ENCODE results near the gene ANKRD40CL. TPM values are rescaled to one million over a fixed set of nuclear protein-coding genes. Genes with fewer than 3 reads are reported as not detected.

The ANKRD40CL gene
- total and polyA plus RNA-seq, 5 donors from 2014 or later, result not detected

DNA sequence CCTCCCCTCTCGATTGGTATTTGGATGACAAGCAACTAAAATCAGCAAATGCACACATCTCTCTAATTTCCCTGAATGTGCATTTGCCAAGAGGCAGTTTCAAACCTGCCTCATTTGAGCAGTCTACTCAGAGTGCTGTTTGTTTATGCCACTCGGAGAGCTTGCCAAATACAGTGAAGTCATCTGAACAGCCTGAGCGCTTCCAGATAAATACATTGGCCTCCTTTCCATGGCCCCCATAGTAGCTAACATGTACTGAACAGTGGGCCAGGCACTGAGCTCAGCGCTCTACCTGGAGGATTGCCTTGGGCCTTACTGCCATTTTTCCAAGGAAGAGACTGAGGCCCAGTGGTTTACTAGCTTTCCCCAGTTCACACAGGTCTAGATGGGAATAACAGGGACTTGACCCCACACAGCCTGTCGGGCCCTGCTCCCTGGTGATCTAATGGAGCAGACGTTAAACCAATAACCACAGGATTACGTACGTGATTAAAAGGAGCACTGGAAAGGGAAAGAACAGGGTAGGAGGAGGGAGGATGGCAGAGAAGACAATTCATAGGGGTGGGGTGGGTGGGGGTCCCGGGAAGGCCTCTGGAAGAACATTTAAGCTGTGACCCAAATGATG lies 18.7 kb upstream of the ANKRD40CL start:
- Histone ChIP-seq H3K36me3 (ENCODE audit: control insufficient read depth, insufficient read depth, low read length) (no peaks in the 10 kb centered on the region), H3K27ac (ENCODE audit: insufficient read depth, low read length, poor library complexity, severe bottlenecking) (no peak overlapping the region), H3K27me3 (ENCODE audit: control insufficient read depth, insufficient read depth, low read length) (no peaks in the 10 kb centered on the region), H3K4me3 (ENCODE audit: low read depth, low read length) (no peak overlapping the region), H3K4me1 (ENCODE audit: control insufficient read depth, insufficient read depth, low read length, poor library complexity, severe bottlenecking) (peaks cover 8% of the 10 kb centered on the region), H3K9me3 (ENCODE audit: control insufficient read depth in 2 of 2, low read length in 2 of 2) (no peaks in the 10 kb centered on the region)
- Mint-ChIP-seq H3K27me3 (peaks cover 23% of the 10 kb centered on the region), H3K4me1 (peaks cover 0 to 12% (median 6%) of the 10 kb centered on the region in 4 donors), H3K36me3 (no peaks in the 10 kb centered on the region), H3K4me3 (no peak overlapping the region), H3K27ac (no peak overlapping the region), H3K9me3 (peaks cover 0 to 2% (median 0%) of the 10 kb centered on the region in 7 donors)
- ATAC-seq (ENCODE audit: low read depth in 2 of 2), result no peak
- DNase-seq, result no peak

DNA sequence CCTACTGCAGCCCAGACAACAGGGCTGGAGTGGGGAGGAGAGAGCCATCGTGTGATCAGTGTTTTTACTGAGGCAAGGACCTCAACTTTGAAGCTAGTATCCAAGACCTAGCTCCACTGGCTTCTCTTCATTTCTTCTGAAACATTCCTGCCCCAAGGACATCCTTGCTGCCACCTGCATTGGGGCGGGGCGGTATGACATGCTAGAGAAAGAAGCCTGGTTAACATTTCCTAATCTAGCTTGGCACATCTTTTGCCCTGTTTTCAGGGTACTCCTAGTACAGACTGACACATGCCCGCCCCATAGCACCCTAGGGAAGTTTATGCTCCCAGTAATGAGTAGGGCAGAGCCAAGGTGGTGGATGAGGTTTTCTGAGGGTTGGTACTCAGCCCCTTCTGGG lies 17.8 kb upstream of the ANKRD40CL start:
- Mint-ChIP-seq H3K27me3 (peaks cover 23% of the 10 kb centered on the region), H3K4me3 (no peak overlapping the region), H3K9me3 (peaks cover 0 to 2% (median 0%) of the 10 kb centered on the region in 7 donors), H3K36me3 (no peaks in the 10 kb centered on the region), H3K27ac (no peak overlapping the region), H3K4me1 (peaks cover 0 to 15% (median 8%) of the 10 kb centered on the region in 4 donors)
- DNase-seq, result no peak
- Histone ChIP-seq H3K9me3 (ENCODE audit: control insufficient read depth in 2 of 2, low read length in 2 of 2) (no peaks in the 10 kb centered on the region), H3K27ac (ENCODE audit: insufficient read depth, low read length, poor library complexity, severe bottlenecking) (no peak overlapping the region), H3K36me3 (ENCODE audit: control insufficient read depth, insufficient read depth, low read length) (no peaks in the 10 kb centered on the region), H3K4me1 (ENCODE audit: control insufficient read depth, insufficient read depth, low read length, poor library complexity, severe bottlenecking) (peaks cover 15% of the 10 kb centered on the region), H3K27me3 (ENCODE audit: control insufficient read depth, insufficient read depth, low read length) (no peaks in the 10 kb centered on the region), H3K4me3 (ENCODE audit: low read depth, low read length) (no peak overlapping the region)
- ATAC-seq (ENCODE audit: low read depth in 2 of 2), result no peak

DNA sequence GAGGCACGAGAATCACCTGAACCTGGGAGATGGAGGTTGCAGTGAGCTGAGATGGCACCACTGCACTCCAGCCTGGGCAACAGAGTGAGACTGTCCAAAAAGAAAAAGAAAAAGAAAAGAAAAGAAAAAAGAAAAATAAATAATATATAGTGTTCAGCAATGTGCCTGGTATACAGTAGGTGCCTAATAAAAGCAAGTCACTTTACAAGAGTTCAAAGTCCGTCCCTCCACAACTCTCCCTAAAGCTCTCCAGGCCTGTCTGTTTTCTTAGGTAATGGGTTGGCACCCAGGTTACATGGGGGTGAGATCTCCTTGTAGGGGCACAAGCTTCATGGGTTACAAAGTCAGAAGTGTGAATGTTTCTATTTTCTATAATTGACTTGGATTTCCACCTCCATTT lies 16.6 kb upstream of the ANKRD40CL start:
- no peak overlapping the region for H3K4me3 ChIP-seq (ENCODE audit: low read depth, low read length)
- H3K27ac Mint-ChIP-seq, result peak overlapping the region in 1 of 3 donors; percentile 20
- ATAC-seq (ENCODE audit: low read depth in 2 of 2), result no peak

DNA sequence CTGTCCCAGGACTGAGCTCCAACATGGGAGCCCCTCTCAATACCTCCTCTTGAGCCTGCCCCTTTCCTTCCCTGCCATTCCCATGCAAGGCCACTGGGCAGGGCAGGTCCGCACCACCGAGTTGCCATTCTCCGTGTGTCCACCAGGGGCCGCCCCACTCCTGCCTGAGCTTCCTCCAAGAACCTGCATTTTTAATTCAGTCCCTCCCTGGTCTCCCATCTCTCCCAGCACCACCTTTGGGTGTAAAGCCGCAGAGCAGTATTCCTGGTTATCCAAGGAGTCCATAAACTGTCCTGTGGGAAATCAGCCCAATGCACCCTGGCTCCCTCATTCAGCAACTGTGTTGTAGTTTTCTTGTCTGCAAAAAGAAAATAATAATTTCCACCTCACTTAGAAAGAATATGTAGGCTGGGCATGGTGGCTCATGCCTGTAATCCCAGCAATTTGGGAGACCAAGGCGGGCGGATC lies 15.9 kb upstream of the ANKRD40CL start:
- peaks cover 18% of the 10 kb centered on the region for H3K27me3 Mint-ChIP-seq
- H3K4me3 Mint-ChIP-seq, result peak overlapping the region in 3 of 4 donors; percentile 43 to 70 (median 62)
- peak; percentile 65 to 69 for ATAC-seq (ENCODE audit: low read depth in 2 of 2)
- no peak overlapping the region for H3K27ac Mint-ChIP-seq
- H3K27ac ChIP-seq (ENCODE audit: insufficient read depth, low read length, poor library complexity, severe bottlenecking), result no peak overlapping the region
- no peaks in the 10 kb centered on the region for H3K36me3 ChIP-seq (ENCODE audit: control insufficient read depth, insufficient read depth, low read length)
- H3K9me3 ChIP-seq (ENCODE audit: control insufficient read depth in 2 of 2, low read length in 2 of 2), result no peaks in the 10 kb centered on the region
- H3K4me3 ChIP-seq (ENCODE audit: low read depth, low read length), result no peak overlapping the region
- H3K9me3 Mint-ChIP-seq, result peaks cover 0 to 2% (median 0%) of the 10 kb centered on the region in 7 donors
- peaks cover 5 to 27% (median 17%) of the 10 kb centered on the region in 4 donors for H3K4me1 Mint-ChIP-seq
- H3K4me1 ChIP-seq (ENCODE audit: control insufficient read depth, insufficient read depth, low read length, poor library complexity, severe bottlenecking), result peaks cover 21% of the 10 kb centered on the region
- no peaks in the 10 kb centered on the region for H3K36me3 Mint-ChIP-seq
- H3K27me3 ChIP-seq (ENCODE audit: control insufficient read depth, insufficient read depth, low read length), result no peaks in the 10 kb centered on the region
- peak; percentile 64 to 79 (median 71) for DNase-seq

More for the DNA sequence above, 16.6 kb upstream of the ANKRD40CL start:
- Histone ChIP-seq H3K9me3 (ENCODE audit: control insufficient read depth in 2 of 2, low read length in 2 of 2) (no peaks in the 10 kb centered on the region), H3K27ac (ENCODE audit: insufficient read depth, low read length, poor library complexity, severe bottlenecking) (no peak overlapping the region), H3K4me1 (ENCODE audit: control insufficient read depth, insufficient read depth, low read length, poor library complexity, severe bottlenecking) (peaks cover 21% of the 10 kb centered on the region), H3K27me3 (ENCODE audit: control insufficient read depth, insufficient read depth, low read length) (no peaks in the 10 kb centered on the region), H3K36me3 (ENCODE audit: control insufficient read depth, insufficient read depth, low read length) (no peaks in the 10 kb centered on the region)
- H3K4me3 Mint-ChIP-seq, result no peak overlapping the region
- H3K36me3 Mint-ChIP-seq, result no peaks in the 10 kb centered on the region
- peaks cover 23% of the 10 kb centered on the region for H3K27me3 Mint-ChIP-seq
- H3K4me1 Mint-ChIP-seq, result peaks cover 5 to 26% (median 17%) of the 10 kb centered on the region in 4 donors
- no peak for DNase-seq
- H3K9me3 Mint-ChIP-seq, result peaks cover 0 to 2% (median 0%) of the 10 kb centered on the region in 7 donors

DNA sequence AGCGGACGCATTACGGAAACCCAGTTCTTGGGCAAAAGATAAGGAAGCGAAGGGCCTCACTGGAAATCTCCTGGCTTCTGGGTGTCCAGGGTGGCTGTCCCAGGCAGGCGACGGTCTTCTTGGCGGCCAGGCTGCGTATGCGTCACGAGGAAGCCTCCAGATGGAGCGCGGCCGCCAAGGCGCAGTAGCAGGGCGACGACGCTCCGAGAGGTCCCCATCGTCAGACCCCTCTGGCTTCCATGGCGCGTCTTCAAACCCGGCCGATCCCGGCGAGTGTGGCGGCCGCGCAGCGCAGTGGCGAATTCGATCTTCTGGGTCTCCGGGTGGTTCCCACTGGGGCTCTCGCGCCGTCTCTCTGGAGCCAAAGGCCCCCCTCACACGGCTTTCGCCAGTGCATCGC lies 13.8 kb upstream of the ANKRD40CL start:
- H3K9me3 ChIP-seq (ENCODE audit: control insufficient read depth in 2 of 2, low read length in 2 of 2), result no peaks in the 10 kb centered on the region
- peaks cover 21% of the 10 kb centered on the region for H3K4me1 ChIP-seq (ENCODE audit: control insufficient read depth, insufficient read depth, low read length, poor library complexity, severe bottlenecking)
- H3K4me3 ChIP-seq (ENCODE audit: low read depth, low read length), result no peak overlapping the region
- H3K27ac ChIP-seq (ENCODE audit: insufficient read depth, low read length, poor library complexity, severe bottlenecking), result no peak overlapping the region
- peak overlapping the region in 3 of 4 donors; percentile 32 to 74 (median 70) for H3K4me3 Mint-ChIP-seq
- peaks cover 18% of the 10 kb centered on the region for H3K27me3 Mint-ChIP-seq
- DNase-seq (no peak), ATAC-seq (ENCODE audit: low read depth in 2 of 2) (no peak)
- peaks cover 0 to 1% (median 0%) of the 10 kb centered on the region in 7 donors for H3K9me3 Mint-ChIP-seq
- peaks cover 5 to 27% (median 16%) of the 10 kb centered on the region in 4 donors for H3K4me1 Mint-ChIP-seq
- H3K36me3 ChIP-seq (ENCODE audit: control insufficient read depth, insufficient read depth, low read length), result no peaks in the 10 kb centered on the region
- H3K27ac Mint-ChIP-seq, result no peak overlapping the region
- no peaks in the 10 kb centered on the region for H3K36me3 Mint-ChIP-seq
- H3K27me3 ChIP-seq (ENCODE audit: control insufficient read depth, insufficient read depth, low read length), result no peaks in the 10 kb centered on the region

DNA sequence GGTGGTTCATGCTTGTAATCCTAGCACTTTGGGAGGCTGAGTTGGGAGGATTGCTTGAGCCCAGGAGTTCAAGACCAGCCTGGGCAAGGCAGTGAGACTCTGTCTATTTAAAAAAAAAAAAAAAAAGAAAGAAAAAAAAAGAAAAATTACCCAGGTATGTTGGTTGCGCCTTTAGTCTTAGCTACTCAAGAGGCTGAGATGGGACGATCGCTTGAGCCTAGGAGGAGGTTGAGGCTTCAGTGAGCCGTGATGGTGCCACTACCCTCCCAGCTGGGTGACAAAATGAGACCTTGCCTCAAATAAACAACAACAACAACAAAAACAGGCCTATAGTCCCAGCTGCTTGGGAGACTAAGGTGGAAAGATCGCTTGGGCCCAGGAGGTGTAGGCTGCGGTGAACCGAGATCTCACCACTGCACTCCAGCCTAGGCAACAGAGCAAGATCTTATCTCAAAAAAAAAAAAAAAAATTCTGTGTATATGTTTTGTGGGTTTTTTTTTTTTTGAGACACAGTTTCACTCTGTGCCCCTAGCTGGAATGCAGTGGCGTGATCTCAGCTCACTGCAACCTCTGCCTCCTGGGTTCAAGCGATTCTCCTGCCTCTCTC lies 12.5 kb upstream of the ANKRD40CL start:
- ATAC-seq (ENCODE audit: low read depth in 2 of 2), result peak; percentile 59 to 68
- peaks cover 5 to 27% (median 16%) of the 10 kb centered on the region in 4 donors for H3K4me1 Mint-ChIP-seq
- peak overlapping the region; percentile 22 to 74 (median 51) for H3K4me3 Mint-ChIP-seq
- H3K9me3 Mint-ChIP-seq, result peaks cover 0 to 1% (median 0%) of the 10 kb centered on the region in 7 donors
- peaks cover 18% of the 10 kb centered on the region for H3K27me3 Mint-ChIP-seq
- Histone ChIP-seq H3K27ac (ENCODE audit: insufficient read depth, low read length, poor library complexity, severe bottlenecking) (no peak overlapping the region), H3K9me3 (ENCODE audit: control insufficient read depth in 2 of 2, low read length in 2 of 2) (no peaks in the 10 kb centered on the region), H3K27me3 (ENCODE audit: control insufficient read depth, insufficient read depth, low read length) (no peaks in the 10 kb centered on the region), H3K4me3 (ENCODE audit: low read depth, low read length) (peak overlapping the region; percentile 9), H3K4me1 (ENCODE audit: control insufficient read depth, insufficient read depth, low read length, poor library complexity, severe bottlenecking) (peaks cover 21% of the 10 kb centered on the region), H3K36me3 (ENCODE audit: control insufficient read depth, insufficient read depth, low read length) (no peaks in the 10 kb centered on the region)
- peak overlapping the region; percentile 60 to 77 (median 75) for H3K27ac Mint-ChIP-seq
- peak; percentile 39 to 69 (median 58) for DNase-seq
- no peaks in the 10 kb centered on the region for H3K36me3 Mint-ChIP-seq

DNA sequence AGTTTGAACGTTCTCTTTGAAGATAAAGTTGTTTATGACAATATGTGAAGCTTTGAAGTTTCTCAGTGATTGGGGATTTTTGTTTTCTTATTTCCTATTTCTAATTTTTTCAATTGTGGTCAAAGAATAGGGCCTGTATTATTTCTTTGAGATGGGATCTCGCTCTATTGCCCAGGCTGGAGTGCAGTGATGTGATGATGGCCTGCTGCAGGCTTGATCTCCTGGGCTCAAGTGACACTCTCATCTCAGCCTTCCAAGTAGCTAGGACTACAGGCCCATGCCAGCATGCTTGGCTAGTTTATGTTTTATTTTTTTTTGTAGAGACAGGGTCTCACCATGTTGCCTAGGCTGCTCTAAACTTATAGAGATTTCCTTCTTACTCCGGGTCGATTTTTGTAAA lies 11.7 kb upstream of the ANKRD40CL start:
- no peak overlapping the region for H3K4me3 Mint-ChIP-seq
- H3K9me3 Mint-ChIP-seq, result peaks cover 0 to 1% (median 0%) of the 10 kb centered on the region in 7 donors
- H3K36me3 ChIP-seq (ENCODE audit: control insufficient read depth, insufficient read depth, low read length), result no peaks in the 10 kb centered on the region
- H3K36me3 Mint-ChIP-seq, result no peaks in the 10 kb centered on the region
- no peak overlapping the region for H3K27ac ChIP-seq (ENCODE audit: insufficient read depth, low read length, poor library complexity, severe bottlenecking)
- H3K4me1 ChIP-seq (ENCODE audit: control insufficient read depth, insufficient read depth, low read length, poor library complexity, severe bottlenecking), result peaks cover 21% of the 10 kb centered on the region
- H3K4me3 ChIP-seq (ENCODE audit: low read depth, low read length), result no peak overlapping the region
- H3K4me1 Mint-ChIP-seq, result peaks cover 5 to 27% (median 16%) of the 10 kb centered on the region in 4 donors
- DNase-seq, result no peak
- no peaks in the 10 kb centered on the region for H3K27me3 ChIP-seq (ENCODE audit: control insufficient read depth, insufficient read depth, low read length)
- ATAC-seq (ENCODE audit: low read depth in 2 of 2), result no peak
- peaks cover 18% of the 10 kb centered on the region for H3K27me3 Mint-ChIP-seq
- no peak overlapping the region for H3K27ac Mint-ChIP-seq
- H3K9me3 ChIP-seq (ENCODE audit: control insufficient read depth in 2 of 2, low read length in 2 of 2), result no peaks in the 10 kb centered on the region
